ENCODE measurements around the gene ZNF532. TPM values are rescaled to one million over a fixed set of nuclear protein-coding genes. Genes with fewer than 3 reads are reported as not detected.

Gene ZNF532
- total RNA-seq, 1 experiment from 2014 or later: 258 TPM

GRCh38 chr18:58843688-58844035, 21.0 kb upstream of the ZNF532 start:
- Histone ChIP-seq H3K9ac (ENCODE audit: extremely low read depth, insufficient read length, low read length) (no peak overlapping the region), H3K4me2 (ENCODE audit: insufficient read depth, insufficient read length, low read length) (no peak overlapping the region), H2BK12ac (ENCODE audit: insufficient read length, low read depth, low read length) (no peak overlapping the region), H3K4ac (ENCODE audit: low read depth, low read length) (no peak overlapping the region), H2BK5ac (ENCODE audit: insufficient read length, low read length) (no peak overlapping the region), H3K4me1 (ENCODE audit: insufficient read depth, low read length) (peaks cover 21% of the 10 kb centered on the region; the same call in 1 of the 2 replicates), H3K27me3 (ENCODE audit: insufficient read depth, low read length) (no peaks in the 10 kb centered on the region), H3K23me2 (ENCODE audit: insufficient read length, low read depth, low read length, poor library complexity, severe bottlenecking) (no peaks in the 10 kb centered on the region), H3K18ac (ENCODE audit: insufficient read length, low read depth, low read length) (no peak overlapping the region), H3T11ph (ENCODE audit: low read length) (no peak overlapping the region), H3K79me1 (ENCODE audit: insufficient read depth, low read depth, low read length, poor library complexity, severe bottlenecking) (no peaks in the 10 kb centered on the region), H3K79me2 (ENCODE audit: insufficient read depth, low read length) (no peaks in the 10 kb centered on the region), H2BK120ac (ENCODE audit: low read depth, low read length, poor library complexity, severe bottlenecking) (no peak overlapping the region), H4K8ac (replicated peaks; ENCODE audit: insufficient read length, low read depth, low read length) (no peak overlapping the region), H2BK20ac (ENCODE audit: low read depth, low read length, poor library complexity, severe bottlenecking) (no peak overlapping the region), H2BK15ac (ENCODE audit: low read depth, low read length) (no peak overlapping the region), H2AK5ac (ENCODE audit: insufficient read length, low read length) (no peak overlapping the region), H2AFZ (ENCODE audit: low read length) (no peak overlapping the region), H3K27ac (ENCODE audit: insufficient read length, low read depth, low read length) (no peak overlapping the region), H4K5ac (ENCODE audit: insufficient read length, low read depth, low read length) (no peak overlapping the region), H3K56ac (ENCODE audit: insufficient read length, low read depth, low read length) (no peak overlapping the region), H3K14ac (ENCODE audit: insufficient read depth, low read length) (no peak overlapping the region), H3K23ac (ENCODE audit: insufficient read length, low read depth, low read length) (no peak overlapping the region), H3K9me3 (ENCODE audit: control insufficient read depth, low read depth, low read length) (no peaks in the 10 kb centered on the region), H4K20me1 (ENCODE audit: control insufficient read depth, insufficient read depth, insufficient read length) (no peaks in the 10 kb centered on the region), H4K91ac (ENCODE audit: insufficient read length, low read depth, low read length) (no peak overlapping the region)
- Mint-ChIP-seq H3K9me3 (no peaks in the 10 kb centered on the region; a peak in 2 of 5 replicates), H3K36me3 (ENCODE audit: insufficient read depth in 1 of 3, low read depth in 3 of 3) (peaks cover 0 to 5% (median 2%) of the 10 kb centered on the region in 3 experiments; a peak in 2 of 7 replicates), H3K27ac (peak overlapping the region in 1 of 3 experiments; percentile 41; a peak in 1 of 7 replicates), H3K4me1 (peaks cover 59 to 70% of the 10 kb centered on the region in 2 experiments), H3K4me3 (no peak overlapping the region), H3K27me3 (ENCODE audit: low read depth) (no peaks in the 10 kb centered on the region; the same call in 1 of the 2 replicates)
- DNase-seq: no peak
- no peak for TF ChIP-seq CTCF (conservative IDR thresholded peaks at IDR 0.05)
- no CpG with 5 or more reads among the region's 2 CpGs for WGBS (ENCODE audit: extremely low coverage, insufficient read length, low lambda C conversion rate)

All from H9 (cell line).